HG03159 (cell line): ENCODE data around the gene KIZ.

Experiments
- ATAC-seq: cut with Tn5 transposase; IDR thresholded peaks from one replicate; pipeline ENCODE4 v1.9.1; 2021; ENCODE audit warnings: mild to moderate bottlenecking, moderate library complexity; ENCODE audit not compliant: unreplicated experiment

KIZ gene

DNA sequence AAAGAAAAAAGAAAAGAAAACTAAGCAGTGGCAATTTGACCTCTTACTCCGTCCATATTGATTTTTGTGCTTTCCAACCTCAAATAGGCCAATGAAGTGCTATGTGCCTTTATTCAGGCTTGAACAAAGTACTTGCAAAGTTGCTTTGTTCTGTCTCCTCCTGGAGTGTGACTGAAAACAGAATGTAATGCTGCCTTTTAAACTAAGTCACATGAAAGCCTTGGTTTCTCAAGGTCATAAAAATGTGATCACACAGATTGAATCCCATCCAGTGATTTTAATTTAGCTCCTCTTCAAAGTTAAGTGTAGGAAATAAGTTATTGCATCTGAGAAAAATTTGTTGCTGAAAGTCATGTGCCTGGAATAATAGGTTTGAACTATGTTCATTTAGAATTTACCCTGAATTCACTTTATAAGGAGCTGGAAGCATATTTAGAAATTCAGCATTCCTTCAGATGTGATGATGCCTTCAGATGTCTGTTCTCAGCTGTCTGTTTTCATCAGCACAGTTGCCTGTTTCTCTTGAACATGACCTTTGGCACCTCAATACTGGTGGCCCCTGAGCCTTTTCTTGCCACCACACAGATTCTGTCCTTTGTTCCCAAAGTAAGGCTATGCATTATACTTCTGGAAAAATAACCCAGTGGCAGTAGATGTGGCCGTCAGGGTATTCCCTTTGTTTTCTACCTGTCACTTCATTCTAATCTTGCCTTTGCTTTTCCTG is 48.8 kb downstream of the KIZ start:
- no peak for ATAC-seq

DNA sequence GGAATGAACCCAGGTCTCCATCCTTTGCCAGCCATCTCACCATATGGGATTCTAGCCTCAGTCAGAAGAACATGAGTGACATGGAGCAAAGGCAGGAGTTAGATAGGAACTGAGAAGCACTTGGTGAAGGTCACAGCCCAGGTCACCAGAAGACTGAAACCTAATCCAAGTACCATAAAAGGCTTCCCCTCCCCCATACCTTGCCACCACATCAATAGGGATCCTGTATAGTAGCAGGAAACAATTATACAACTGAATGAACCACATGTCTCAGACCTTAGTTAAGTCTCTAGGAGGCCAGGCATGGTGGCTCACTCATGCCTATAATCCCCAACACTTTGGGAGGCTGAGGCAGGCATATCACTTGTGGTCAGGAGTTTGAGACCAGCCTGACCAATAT is 49.6 kb downstream of the KIZ start:
- ATAC-seq, result no peak

DNA sequence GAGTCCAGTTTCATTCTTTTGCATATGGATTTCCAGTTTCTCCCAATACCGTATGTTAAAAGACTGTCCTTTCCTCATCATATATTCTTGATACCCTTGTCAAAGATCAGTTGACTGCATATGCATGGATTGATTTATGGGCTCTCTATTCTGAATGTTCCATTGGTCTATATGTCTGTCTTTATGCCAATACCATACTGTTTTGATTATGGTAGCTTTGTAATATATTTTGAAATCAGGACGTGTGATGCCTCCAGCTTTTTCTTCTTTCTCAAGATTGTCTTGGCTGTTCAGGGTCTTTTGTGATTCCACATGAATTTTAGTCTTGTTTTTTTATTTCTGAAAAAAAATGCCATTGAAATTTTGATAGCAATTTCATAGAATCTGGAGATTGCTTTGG is 51.9 kb downstream of the KIZ start:
- ATAC-seq, result no peak

DNA sequence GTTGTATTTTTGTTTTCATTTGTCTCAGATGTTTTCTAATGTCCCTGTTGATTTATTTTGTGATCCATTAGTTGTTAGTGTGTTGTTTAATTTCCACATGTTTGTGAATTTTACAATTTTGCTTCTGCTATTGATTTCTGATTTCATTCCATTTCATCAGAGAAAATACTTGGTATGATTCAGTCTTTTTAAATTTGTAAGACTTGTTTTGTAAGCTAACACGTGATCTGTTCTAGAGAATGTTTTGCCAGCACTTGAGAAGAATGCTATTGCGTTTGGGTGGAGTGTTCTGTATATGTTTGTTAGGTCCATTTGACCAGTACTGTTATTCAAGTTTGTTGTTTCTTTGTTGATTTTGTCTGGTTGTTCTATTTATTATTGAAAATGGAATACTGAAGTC is 53.9 kb downstream of the KIZ start:
- ATAC-seq, result no peak

DNA sequence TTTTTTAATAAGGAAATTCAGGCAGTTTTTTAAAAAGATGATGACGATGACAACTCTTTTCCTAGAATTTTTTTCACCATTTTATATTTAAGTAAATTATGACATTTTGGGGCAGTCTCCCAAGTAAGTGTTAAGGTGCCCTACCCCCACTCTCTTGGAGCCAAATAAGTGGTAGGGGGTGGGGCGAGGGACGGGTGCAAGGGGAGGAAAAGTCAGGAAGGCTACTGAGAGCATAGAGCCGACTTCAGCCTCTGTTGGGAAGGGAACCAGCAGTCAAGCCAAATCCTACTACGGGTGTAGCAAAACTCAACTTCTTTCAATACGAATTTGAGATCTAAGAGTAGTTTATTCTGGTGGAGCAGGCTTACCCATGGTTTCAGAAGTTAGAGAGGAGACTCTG is 54.4 kb downstream of the KIZ start:
- no peak for ATAC-seq

DNA sequence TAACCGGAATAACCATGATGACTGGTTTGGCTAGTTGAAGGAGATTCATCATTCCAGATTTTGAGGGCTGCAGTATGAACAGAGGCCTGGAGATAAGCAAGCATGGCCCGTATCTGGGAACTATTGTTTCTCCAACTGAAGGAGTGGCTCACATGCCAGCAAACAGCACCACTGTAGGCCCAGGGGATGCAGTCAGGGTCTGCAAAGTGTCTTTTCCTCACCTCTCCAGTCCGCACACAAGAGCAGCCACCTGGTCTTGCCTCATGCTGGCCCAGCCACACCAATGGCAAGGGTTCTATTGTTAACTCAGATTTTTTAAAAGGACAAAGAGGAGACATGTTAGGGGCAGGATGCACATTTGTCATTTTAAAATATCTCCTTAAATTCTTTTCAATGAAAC is 55.1 kb downstream of the KIZ start:
- ATAC-seq, result no peak

DNA sequence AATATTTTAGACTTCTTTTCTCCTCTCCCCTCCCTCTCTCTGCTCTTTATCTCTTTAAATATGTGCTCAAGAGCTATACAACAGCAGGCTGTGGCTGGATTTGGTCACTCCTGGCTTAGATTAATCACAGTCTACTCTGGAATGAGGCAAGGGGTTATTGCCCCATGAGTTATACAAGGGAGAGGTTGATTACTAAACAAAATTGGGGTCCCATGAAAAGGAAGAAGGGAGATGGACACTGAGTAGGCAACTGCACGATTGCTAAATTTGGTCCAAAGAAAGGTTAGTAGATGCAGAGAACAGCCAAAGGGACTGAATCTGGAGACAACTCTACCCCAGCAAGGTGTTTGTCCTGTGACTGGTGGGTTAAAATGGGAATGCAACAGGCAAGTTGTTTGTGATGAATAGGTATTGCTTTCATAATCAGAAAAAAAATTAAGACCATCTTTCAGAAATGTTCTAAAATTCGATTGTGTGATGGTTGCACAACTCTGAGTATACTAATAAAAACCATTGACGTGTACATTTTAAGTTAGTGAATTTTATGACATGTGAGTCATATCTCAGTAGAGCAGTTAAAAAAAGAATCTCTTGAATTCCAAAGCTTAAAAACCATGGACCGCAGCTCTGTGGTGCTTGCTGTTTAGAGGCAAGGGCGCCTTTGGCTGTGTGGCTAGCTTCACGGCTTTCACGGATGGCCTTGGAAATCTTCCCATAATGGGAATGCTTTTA is 57.1 kb downstream of the KIZ start:
- no peak for ATAC-seq

DNA sequence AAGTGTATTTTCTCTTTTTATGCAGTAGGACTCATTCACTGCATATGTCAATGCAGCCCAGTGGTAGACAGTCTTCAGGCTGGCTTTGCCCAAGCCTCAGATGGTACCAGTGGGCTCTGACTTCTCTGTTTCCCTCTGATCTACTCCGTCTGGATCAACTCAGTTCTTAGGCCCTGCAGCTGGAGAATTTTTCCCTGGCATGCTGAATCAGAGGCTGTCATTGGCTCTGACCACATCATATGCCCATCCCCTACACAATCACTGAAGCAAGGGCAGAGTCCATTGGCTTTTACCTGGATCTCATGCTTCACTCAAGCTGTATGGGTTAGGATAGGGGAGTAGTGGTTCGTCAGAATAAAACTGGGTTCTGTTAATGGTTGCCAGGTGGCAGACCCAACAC is 57.8 kb downstream of the KIZ start:
- ATAC-seq, result no peak

DNA sequence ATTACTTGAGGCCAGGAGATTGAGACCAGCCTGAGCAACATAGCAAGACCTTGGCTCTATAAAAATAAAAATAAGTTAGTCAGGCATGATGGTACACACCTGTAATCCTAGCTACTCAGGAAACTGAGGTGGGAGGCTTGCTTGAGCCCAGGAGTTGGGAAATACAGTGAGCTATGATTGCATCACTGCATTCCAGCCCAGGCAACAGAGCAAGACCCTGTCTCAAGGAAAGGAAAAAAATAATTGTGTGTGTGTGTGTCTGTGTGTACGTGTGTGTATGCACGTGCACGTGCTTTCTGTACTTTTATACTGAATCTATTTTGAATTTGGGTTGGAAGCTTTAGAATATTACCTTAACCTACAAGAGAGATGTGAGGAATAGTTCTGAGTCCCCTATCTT is 58.9 kb downstream of the KIZ start:
- ATAC-seq, result no peak

DNA sequence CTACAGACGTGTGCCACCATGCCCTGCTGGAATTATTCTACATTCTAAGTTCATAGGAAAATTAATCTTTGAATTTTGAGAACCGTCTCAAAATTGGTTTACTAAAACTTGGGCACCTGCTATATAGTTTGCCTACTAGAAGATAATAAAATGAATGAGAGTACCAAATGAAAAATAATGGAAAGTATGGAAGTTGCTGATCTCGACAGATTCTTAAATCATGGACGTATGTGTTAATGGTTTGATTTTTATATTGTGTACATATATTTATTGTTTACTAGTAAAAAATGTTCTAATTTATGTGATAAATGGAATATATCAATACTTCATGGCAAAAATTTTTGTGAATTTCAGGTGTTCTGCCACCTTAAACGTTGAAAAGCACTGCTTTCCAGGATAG is 60.0 kb downstream of the KIZ start:
- no peak for ATAC-seq

DNA sequence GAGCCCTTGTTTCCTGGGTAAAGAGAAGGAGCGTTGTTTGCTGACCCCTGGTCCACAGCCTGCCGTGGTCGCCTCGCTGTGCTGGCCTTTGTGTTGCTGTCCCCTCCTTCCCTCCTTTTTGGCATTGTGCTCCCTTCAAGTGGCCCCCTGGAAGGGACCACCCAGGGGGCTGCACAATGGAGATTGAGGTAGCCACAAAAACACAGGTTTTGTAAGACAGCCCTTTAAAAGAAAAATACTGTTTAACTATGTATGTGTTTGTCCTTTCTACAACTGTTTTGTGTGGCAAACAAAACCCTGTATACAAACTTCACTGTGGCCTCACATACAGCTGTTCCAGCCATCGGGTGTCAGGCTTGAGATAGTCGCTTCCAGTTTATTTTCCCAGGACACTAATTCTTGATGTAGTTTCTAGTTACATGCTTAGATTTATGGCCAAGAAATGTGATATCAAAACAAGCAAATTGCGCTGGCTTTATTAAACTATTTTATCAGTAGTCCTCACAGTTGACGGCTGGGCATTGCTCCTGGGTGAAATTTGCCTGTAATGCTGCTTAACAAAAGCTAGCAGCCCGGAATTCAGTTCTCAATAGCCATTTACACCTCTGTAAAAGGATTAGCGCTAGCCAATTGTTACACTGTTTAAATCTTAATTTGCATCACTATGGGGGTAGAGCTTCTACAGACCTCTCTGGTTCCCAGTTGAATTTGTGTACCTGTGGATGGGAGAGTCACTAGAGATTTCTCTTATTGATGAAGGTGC is 64.1 kb downstream of the KIZ start:
- no peak for ATAC-seq

DNA sequence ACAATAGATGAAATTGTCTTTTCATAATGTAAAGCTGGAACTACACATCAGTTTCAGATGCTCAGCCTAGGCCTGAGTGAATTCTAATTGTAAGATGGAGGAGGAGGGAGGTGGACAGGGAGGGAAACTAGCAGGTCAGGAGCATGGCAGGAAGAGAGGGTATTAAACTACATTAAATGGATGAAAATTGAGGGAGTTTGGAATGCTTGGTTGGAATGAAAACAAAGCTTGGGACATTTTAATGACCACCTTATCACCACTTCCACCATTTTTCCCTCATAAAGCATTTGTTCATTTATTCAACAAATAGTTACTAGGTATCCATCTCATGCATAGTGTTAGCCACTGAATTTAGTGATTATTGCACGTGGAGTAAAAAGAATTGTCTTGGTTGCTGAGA is 65.0 kb downstream of the KIZ start:
- no peak for ATAC-seq

DNA sequence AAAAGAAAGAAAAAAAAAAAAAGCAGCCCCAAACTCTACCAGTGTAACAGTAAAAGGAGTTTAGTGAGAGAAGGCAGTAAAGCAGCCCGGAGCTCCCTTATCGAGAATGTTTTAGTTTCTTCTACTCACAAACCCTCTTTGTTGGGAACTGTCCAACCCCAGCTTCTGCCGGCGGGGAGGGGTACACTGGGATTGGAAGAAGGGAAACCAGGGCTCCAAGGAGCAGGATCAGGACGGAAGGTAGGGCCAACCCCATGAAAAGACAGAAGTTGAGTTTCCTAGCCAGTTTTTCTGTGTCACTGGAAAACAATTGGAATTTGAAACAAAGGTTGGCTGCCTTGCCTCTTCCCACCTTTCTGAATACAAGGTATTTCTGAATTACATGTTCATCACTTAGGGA is 66.0 kb downstream of the KIZ start:
- no peak for ATAC-seq

DNA sequence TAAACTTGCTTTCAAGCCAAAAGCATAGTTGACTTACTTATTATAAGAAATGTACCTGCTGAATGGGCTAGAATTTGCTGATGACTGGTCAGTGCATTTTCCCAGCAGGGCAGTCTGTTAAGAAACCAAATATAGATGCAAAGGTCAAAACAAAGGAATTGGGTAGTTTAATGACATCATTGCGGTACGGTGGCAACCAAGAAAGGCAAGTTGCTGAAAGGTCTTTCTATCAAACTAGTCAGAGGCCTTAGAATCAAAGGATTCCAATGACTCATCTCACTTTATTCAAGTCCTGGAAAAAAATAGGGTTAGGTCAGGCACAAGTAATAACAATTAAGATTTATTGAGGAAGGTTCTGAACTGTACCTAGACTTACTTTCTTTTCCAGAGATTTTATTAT is 76.4 kb downstream of the KIZ start:
- no peak for ATAC-seq

DNA sequence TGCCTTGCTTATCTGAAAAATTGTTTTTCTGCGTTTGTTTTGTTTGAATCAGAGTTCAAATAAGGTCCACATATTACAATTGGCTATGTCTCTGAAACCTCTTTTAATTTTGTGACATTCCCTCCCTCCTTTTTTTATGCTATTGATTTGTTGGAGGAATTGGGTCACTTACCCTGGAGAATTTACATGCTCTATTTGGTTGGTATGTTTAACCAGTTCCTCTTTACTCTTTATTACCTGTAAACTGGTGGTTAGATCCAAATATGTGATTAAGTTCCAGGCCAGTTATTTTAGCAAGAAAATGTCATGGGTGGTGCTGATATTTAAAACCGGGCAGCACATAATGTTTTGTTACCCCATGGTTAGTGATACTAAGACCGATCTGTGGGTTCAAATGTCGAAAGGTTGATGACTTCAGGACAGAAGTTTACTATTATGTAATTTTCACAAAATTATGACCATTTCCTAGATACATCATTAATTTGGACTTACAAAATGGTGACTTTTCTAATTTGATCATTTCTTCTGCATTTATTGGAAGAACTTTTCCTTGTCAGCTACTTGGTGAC is 77.3 kb downstream of the KIZ start:
- ATAC-seq, result no peak

DNA sequence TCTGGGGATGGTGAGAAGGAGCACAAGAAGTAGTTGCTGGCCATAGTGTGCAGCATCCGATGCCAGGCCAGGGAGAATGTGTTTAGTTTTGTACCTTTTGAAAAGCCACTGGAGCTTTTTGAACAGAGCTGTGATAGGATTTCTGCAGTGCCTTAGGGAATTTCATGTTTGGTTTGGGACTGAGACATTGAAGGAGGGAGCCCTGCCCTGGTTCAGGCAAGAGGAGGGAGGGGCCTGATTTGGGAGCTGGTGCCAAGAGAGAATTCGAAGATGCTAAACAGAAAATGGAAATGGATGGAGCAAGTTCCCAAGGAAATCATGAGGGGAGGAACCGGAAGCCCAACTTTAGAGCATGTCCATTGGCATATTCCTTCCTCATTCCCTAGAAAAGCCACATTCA is 80.7 kb downstream of the KIZ start:
- no peak for ATAC-seq

DNA sequence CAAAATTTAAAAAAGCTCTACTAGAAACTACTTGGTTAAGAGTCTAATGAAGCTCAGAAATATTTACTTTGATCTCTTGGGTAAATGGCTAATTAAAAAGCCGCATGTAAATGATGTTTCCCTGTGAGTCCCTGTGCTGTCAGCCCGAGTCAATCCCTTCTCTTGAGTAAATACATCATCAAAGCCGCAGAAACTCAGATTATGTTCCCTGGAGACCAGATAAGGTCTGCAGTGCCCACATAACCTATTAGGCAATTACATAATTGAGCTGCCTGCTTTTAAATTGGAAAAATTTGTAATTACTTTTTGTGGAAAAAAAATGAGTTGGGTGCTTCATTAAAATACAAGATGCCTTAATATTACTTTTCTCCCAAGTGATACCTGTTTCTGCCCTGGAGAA is 83.1 kb downstream of the KIZ start:
- ATAC-seq, result no peak

DNA sequence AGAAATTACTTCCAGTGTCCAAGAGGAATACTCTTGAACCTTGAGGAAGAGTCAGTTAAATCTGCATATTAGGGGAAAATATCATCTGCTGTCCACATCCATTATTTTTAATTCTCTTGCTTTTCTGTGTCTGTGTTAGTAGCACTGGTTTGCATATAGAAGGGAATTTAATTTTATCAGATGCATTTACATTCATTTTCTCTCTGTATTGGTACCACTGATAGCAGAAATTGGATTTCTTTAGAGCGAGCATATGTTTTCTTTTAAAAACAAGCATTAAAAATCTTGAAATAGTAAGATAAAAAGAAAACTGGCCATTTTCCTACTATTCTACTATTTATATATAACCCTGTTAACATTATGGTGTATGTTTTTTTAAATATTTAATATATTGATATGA is 83.8 kb downstream of the KIZ start:
- no peak for ATAC-seq

DNA sequence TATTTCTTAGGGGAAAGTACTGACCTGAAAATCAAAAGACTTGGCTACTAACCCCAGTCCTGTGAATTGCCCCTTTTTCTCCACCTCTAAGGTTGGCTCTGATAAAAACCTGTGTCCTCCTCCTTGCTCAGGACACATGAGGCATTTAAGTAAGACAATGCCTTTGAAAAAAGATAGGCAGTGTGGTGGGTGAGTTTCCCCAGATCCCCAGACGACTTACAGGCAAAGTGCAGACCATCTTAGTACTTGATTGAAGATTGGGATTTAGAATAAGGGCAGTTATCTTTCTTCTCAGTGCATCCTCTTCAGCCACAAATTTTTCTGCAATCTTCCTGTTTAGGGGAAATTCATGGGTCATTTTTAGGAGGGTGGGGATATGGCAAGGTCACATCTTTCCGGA is 87.8 kb downstream of the KIZ start:
- no peak for ATAC-seq

DNA sequence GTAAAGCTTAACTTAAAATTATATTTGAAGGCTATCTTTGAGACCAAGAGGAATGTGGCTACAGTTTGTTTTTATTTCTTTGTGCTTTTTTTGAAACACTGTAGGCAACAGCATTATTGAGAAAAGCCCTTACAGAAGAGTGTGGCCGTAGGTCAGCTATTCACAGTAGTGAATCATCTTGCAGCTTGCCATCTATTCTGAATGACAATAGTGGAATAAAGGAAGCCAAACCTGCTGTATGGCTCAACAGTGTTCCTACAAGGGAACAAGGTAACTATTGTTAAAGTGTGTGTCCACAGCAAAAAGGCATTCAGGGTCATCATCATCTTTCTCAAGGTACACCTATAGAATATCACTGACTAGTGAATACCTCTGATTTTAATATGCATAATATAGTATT is 88.5 kb downstream of the KIZ start:
- no peak for ATAC-seq

DNA sequence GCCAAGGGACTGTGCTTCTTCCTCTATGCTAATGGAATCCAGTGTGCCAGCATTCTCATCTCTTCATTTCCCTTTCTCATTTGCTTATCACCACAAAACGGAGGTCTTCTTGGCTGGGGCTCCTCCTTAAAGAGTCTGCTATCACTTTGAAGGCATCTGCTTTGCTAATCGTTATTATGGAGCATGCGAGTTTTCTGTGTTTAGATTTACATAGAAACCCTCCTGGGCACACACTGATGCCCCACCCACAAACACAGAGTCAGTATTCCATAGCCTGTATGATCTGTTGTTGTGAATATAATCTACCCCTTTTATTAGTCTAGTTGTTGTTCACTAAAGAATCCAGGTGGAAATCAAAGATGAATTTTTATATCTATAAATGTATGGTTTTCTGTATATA is 93.8 kb downstream of the KIZ start:
- no peak for ATAC-seq

DNA sequence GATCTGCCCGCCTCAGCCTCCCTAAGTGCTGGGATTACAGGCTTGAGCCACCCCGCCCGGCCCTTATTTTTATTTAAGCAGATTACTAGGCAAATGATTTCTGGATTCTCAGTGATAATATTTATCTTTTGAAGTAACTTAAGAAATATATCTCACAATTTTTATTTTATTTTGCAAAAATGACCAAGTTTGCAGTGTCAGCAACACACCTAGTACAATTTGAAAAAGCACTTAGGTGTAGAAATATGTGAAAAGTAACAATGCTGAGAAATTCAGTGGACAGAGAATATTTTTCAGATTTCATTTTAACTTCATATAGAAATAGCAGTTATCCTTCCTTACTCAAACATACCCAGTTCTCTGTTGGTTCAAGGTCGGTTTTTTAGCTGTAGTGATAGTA is 98.3 kb downstream of the KIZ start:
- ATAC-seq, result no peak
